Measurements from ENCODE around the gene BANK1.

Gene BANK1

GRCh38 chr4:101914761-101915160 is 124.2 kb downstream of the BANK1 start:
- Histone ChIP-seq H3K9ac (no peak overlapping the region), H3K36me3 (no peaks in the 10 kb centered on the region), H3K27ac (no peak overlapping the region), H3K4me3 (no peak overlapping the region), H4K20me1 (no peaks in the 10 kb centered on the region), H3K9me3 (no peaks in the 10 kb centered on the region), H3K4me1 (no peaks in the 10 kb centered on the region), H3K27me3 (no peaks in the 10 kb centered on the region), H3K4me2 (no peak overlapping the region)
- TF ChIP-seq Cebpa-rat (IDR thresholded peaks at IDR 0.05): no peak

DNA sequence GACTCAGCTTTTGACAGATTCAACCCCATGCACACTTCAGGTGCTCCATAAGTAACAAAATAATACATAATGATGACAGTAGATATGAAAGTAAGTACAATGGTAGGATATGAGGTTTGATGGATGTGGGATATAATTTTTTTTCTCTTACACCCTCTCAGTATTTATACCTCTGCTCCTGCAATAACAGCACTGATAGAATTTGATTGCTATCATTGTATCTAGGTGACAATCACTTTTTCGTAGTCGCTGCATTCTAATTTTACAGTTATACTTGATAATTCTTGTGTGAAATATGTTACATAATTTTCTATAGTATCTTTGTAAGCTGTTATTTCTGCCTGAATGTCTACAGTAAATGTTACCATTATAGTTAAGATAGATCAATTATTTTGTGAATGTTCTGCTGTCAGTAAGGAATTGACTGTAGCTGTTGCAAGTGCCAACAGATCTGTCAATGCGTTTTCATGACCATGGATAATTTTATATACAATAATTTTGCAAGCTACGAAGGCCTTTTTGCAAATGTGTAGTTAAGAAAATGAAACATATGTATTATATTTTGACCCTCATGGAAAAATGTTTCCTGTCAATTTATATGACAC is 128.9 kb downstream of the BANK1 start:
- H3K9ac ChIP-seq: no peak overlapping the region
- H3K27me3 ChIP-seq: no peaks in the 10 kb centered on the region
- no peak for TF ChIP-seq Cebpa-rat (IDR thresholded peaks at IDR 0.05)
- no peak overlapping the region for H3K27ac ChIP-seq
- no peak overlapping the region for H3K4me3 ChIP-seq
- H3K4me1 ChIP-seq: no peaks in the 10 kb centered on the region
- H4K20me1 ChIP-seq: no peaks in the 10 kb centered on the region
- H3K36me3 ChIP-seq: no peaks in the 10 kb centered on the region
- no peaks in the 10 kb centered on the region for H3K9me3 ChIP-seq
- no peak overlapping the region for H3K4me2 ChIP-seq

- H3K27ac ChIP-seq: no peak overlapping the region
- no peaks in the 10 kb centered on the region for H3K36me3 ChIP-seq
- H3K9ac ChIP-seq: no peak overlapping the region
- no peaks in the 10 kb centered on the region for H3K27me3 ChIP-seq
- no peaks in the 10 kb centered on the region for H3K9me3 ChIP-seq
- TF ChIP-seq Cebpa-rat (IDR thresholded peaks at IDR 0.05): no peak
- H3K4me3 ChIP-seq: no peak overlapping the region
- no peaks in the 10 kb centered on the region for H3K4me1 ChIP-seq
- no peaks in the 10 kb centered on the region for H4K20me1 ChIP-seq
- no peak overlapping the region for H3K4me2 ChIP-seq
These were observed 130.8 kb downstream of the BANK1 start for GRCh38 chr4:101921370-101921769.

DNA sequence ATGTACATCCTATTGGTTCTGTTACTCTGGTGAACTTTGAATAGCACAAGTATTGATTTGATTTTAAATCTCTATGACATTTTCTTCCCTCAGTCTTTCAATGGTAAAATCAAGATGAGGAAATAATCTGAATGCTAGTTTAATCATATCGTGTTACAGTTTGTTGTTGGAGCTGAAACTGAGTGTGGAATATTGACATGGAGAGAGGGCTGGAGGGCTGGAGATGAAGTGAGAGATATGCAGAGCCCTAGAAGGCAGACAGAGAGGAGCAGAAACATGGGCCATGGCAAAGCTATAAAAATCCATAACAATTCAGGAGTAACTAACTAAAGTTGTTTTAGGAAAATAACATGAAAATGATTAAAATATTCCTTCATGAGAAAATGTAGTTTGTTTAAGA is 141.1 kb downstream of the BANK1 start:
- Histone ChIP-seq H3K4me1 (peaks cover 11% of the 10 kb centered on the region), H3K4me2 (no peak overlapping the region), H3K27me3 (no peaks in the 10 kb centered on the region), H3K27ac (no peak overlapping the region), H4K20me1 (no peaks in the 10 kb centered on the region), H3K36me3 (no peaks in the 10 kb centered on the region), H3K4me3 (no peak overlapping the region), H3K9me3 (peaks cover 8% of the 10 kb centered on the region; the same call in 1 of the 2 replicates), H3K9ac (no peak overlapping the region)
- no peak for TF ChIP-seq Cebpa-rat (IDR thresholded peaks at IDR 0.05)

DNA sequence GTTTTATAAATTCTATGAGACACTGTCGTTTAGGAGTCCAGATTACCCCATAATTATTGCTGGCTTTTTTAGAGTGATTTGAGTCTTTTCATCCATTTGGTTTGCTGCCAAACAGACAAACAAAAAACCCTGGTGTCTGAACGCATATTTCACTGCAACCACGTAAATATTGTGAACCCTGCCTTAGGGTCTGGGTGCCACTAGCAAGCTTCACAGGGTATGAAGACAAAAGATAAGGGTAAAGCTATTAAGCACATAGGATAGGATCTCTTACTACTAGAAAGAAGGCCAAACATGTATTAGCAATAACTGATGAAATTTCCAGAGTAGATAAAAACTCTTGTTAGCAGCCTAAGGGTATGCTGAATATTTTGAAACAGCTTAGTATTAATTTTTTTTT is 143.3 kb downstream of the BANK1 start:
- H3K9me3 ChIP-seq: no peaks in the 10 kb centered on the region
- H3K4me1 ChIP-seq: no peaks in the 10 kb centered on the region
- TF ChIP-seq Cebpa-rat (IDR thresholded peaks at IDR 0.05): no peak
- H3K27me3 ChIP-seq: no peaks in the 10 kb centered on the region
- H4K20me1 ChIP-seq: no peaks in the 10 kb centered on the region
- no peak overlapping the region for H3K27ac ChIP-seq
- no peak overlapping the region for H3K9ac ChIP-seq
- H3K36me3 ChIP-seq: no peaks in the 10 kb centered on the region
- H3K4me2 ChIP-seq: no peak overlapping the region
- H3K4me3 ChIP-seq: no peak overlapping the region

DNA sequence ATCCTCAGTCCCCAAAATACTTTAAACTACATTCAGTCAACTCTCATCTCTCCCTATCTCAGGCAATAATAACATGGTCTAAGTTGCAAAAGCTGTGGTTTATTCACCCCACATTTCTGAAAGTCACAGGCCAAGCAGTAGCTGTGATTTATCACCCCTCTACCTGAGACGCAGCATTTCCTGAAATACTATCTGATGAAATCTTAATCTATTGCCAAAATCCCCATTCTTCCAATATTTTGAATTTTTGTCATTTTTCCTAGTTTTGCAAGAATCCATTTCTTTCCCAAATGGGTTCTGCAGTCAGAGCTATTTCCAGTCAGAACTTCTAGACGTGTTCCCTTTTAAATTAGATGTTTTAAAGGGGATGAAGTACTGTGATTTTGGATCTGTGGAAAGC is 148.3 kb downstream of the BANK1 start:
- no peaks in the 10 kb centered on the region for H3K9me3 ChIP-seq
- no peaks in the 10 kb centered on the region for H4K20me1 ChIP-seq
- H3K4me1 ChIP-seq: no peaks in the 10 kb centered on the region
- H3K27me3 ChIP-seq: no peaks in the 10 kb centered on the region
- H3K4me3 ChIP-seq: no peak overlapping the region
- H3K4me2 ChIP-seq: no peak overlapping the region
- no peaks in the 10 kb centered on the region for H3K36me3 ChIP-seq
- H3K9ac ChIP-seq: no peak overlapping the region
- no peak overlapping the region for H3K27ac ChIP-seq
- no peak for TF ChIP-seq Cebpa-rat (IDR thresholded peaks at IDR 0.05)

DNA sequence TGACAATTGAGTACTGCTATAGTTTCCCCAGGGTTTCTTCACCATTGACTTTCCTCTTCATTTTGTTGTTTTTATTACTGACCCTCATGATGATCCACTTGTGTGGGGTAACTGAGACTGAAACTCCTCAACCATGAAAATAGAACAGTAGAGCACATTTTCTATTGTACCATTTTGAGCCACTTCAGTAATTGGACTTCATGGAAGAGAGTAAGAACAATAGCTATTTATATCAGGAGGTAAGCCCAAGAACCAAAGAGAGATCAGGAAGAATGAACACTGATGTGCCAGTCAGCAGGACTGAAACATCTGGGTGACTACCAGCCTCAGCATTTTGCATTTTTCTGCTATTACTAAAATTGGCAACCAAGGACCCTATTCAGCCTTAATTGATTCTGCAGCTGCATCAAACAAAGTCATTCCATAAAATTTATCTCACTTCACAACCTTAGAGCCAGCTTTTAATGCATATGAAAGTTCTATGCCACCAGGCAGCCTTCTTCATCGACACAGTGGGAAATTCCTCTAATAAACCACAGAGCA is 151.4 kb downstream of the BANK1 start:
- Histone ChIP-seq H3K27me3 (no peaks in the 10 kb centered on the region), H3K9ac (no peak overlapping the region), H3K4me2 (no peak overlapping the region), H3K36me3 (no peaks in the 10 kb centered on the region), H3K9me3 (no peaks in the 10 kb centered on the region), H3K4me1 (no peaks in the 10 kb centered on the region), H4K20me1 (no peaks in the 10 kb centered on the region), H3K27ac (no peak overlapping the region), H3K4me3 (no peak overlapping the region)
- no peak for TF ChIP-seq Cebpa-rat (IDR thresholded peaks at IDR 0.05)

DNA sequence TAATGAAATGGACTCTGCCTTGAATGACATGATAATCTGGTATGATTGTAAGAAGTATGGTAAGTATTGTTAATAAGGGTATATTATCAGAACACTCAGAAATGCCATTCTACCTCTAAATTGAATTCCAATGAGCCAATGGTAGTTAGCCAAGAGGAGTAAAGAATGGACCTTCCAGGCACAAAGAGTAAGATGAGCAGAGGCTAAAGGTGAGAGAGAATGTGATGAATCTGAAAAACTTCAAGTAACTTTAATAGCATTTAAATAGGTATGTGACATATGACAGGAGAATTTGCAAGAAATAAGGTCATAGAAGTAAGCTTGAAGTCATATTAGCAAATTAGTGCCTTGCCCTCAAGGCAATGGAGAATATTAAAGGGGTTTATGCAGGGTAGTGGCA is 152.4 kb downstream of the BANK1 start:
- Histone ChIP-seq H3K9ac (no peak overlapping the region), H3K27me3 (no peaks in the 10 kb centered on the region), H4K20me1 (no peaks in the 10 kb centered on the region), H3K4me3 (no peak overlapping the region), H3K9me3 (no peaks in the 10 kb centered on the region), H3K4me2 (no peak overlapping the region), H3K27ac (no peak overlapping the region), H3K36me3 (no peaks in the 10 kb centered on the region), H3K4me1 (no peaks in the 10 kb centered on the region)
- TF ChIP-seq Cebpa-rat (IDR thresholded peaks at IDR 0.05): no peak

DNA sequence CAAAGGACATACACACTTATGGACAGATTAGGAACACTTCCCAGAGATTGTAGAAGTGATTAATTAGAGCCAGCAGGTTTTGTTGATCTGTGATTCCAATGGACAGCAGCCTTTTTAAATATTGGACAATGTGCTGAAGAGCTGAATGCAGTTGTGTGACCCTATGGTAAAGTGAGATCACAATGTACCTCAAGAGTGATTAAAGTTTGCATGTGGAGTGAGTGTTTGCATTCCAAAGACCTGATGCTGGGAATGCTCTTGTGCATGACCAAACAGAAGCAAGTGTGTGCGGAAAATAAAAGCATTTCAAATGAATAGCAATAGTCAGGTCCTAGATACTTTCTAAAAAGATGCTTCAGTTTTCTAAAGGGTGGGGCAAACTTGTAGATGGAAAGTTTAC is 154.1 kb downstream of the BANK1 start:
- Histone ChIP-seq H3K27ac (no peak overlapping the region), H4K20me1 (no peaks in the 10 kb centered on the region), H3K4me3 (no peak overlapping the region), H3K27me3 (no peaks in the 10 kb centered on the region), H3K9me3 (no peaks in the 10 kb centered on the region), H3K4me2 (no peak overlapping the region), H3K4me1 (no peaks in the 10 kb centered on the region), H3K36me3 (no peaks in the 10 kb centered on the region), H3K9ac (no peak overlapping the region)
- TF ChIP-seq Cebpa-rat (IDR thresholded peaks at IDR 0.05): no peak

- TF ChIP-seq Cebpa-rat (IDR thresholded peaks at IDR 0.05): no peak
- Histone ChIP-seq H3K4me3 (no peak overlapping the region), H3K9me3 (no peaks in the 10 kb centered on the region), H3K27me3 (no peaks in the 10 kb centered on the region), H4K20me1 (no peaks in the 10 kb centered on the region), H3K4me2 (no peak overlapping the region), H3K9ac (no peak overlapping the region), H3K27ac (no peak overlapping the region), H3K4me1 (no peaks in the 10 kb centered on the region), H3K36me3 (no peaks in the 10 kb centered on the region)
These were observed 157.5 kb downstream of the BANK1 start for GRCh38 chr4:101948055-101948454.

GRCh38 chr4:101948951-101949350 is 158.4 kb downstream of the BANK1 start:
- Histone ChIP-seq H3K4me2 (no peak overlapping the region), H3K27me3 (no peaks in the 10 kb centered on the region), H3K9me3 (no peaks in the 10 kb centered on the region), H3K36me3 (no peaks in the 10 kb centered on the region), H3K4me3 (no peak overlapping the region), H4K20me1 (no peaks in the 10 kb centered on the region), H3K4me1 (no peaks in the 10 kb centered on the region), H3K9ac (no peak overlapping the region), H3K27ac (no peak overlapping the region)
- TF ChIP-seq Cebpa-rat (IDR thresholded peaks at IDR 0.05): no peak
